Heart right ventricle (tissue), 16 donors: Measurements from ENCODE around the gene TGFB1I1. TPM values are rescaled to one million over a fixed set of nuclear protein-coding genes. Genes with fewer than 3 reads are reported as not detected.

Source experiments
- ATAC-seq, 8 donors: fragments of 200-7000 bp; cut with Tn5 transposase; one replicate each; pipeline ENCODE4 v1.9.1; 2020; ENCODE audit warnings: mild to moderate bottlenecking in 8 of 8, moderate library complexity in 8 of 8, moderate number of reproducible peaks in 1 of 8
- DNase-seq, 2 donors: peaks; one replicate each; pipeline ENCODE4 v3.0.0-alpha.2; 2020
- H3K27ac ChIP-seq, 10 donors: fragments of 200-600 bp; sonication (generic) in 2 of 10; one replicate each; pipeline versions ENCODE4 v1.5.0 to v1.8.0; 2020 to 2022; ENCODE audit warnings: mild to moderate bottlenecking in 3 of 10
- H3K27me3 ChIP-seq, 7 donors: fragments of 200-600 bp; one replicate each; pipeline ENCODE4 v1.8.0; 2021 to 2022; ENCODE audit warnings: mild to moderate bottlenecking in 2 of 7
- H3K36me3 ChIP-seq, 9 donors: fragments of 200-600 bp; sonication (generic) in 1 of 9; one replicate each; pipeline versions ENCODE4 v1.5.0 to v1.8.0; 2020 to 2022; ENCODE audit warnings: mild to moderate bottlenecking in 2 of 9
- H3K4me1 ChIP-seq, 9 donors: fragments of 200-600 bp; sonication (generic) in 1 of 9; one replicate each; pipeline versions ENCODE4 v1.5.0 to v1.8.0; 2020 to 2022; ENCODE audit warnings: mild to moderate bottlenecking in 4 of 9
- H3K4me3 ChIP-seq, 10 donors: fragments of 200-600 bp; sonication (generic) in 2 of 10; one replicate each; pipeline versions ENCODE4 v1.5.0 to v1.8.0; 2020 to 2022; ENCODE audit warnings: mild to moderate bottlenecking in 7 of 10, moderate library complexity in 2 of 10
- H3K9me3 ChIP-seq, 11 donors: fragments of 200-600 bp in 10 of 11; sonication (generic) in 2 of 11; one replicate each; pipeline versions ENCODE4 v1.5.0 to v1.8.0; 2013 to 2022; ENCODE audit warnings: mild to moderate bottlenecking in 2 of 11, control low read depth in 1 of 11, moderate library complexity in 1 of 11
- CTCF ChIP-seq, 9 donors: fragments of 200-600 bp; sonication (generic) in 2 of 9; IDR thresholded peaks; one replicate each; pipeline versions ENCODE4 v1.5.0 to v1.8.0; 2021 to 2022; ENCODE audit warnings: antibody characterized with exemption in 9 of 9, mild to moderate bottlenecking in 5 of 9, moderate library complexity in 1 of 9
- WGBS, 2 donors: extraction: QIAGEN DNeasy Blood & Tissue Kit; methylation state at CpG; one replicate each; pipeline ENCODE4 v1.1.7; 2013; ENCODE audit warnings: inconsistent platforms in 1 of 2; 5-methylcytosine and 5-hydroxymethylcytosine counted together
- intact Hi-C, 10 donors: fragments of 100-400 bp; cut with DNase I; formaldehyde crosslinking; loops; one replicate each; pipeline versions ENCODE4 v1.11.1 to v1.14.2; 2022
- polyA plus RNA-seq, 2 donors: library from polyadenylated mRNA; stranded (reverse); fragments of 200-250 nt; gene quantifications; one replicate each; pipeline ENCODE4 v1.2.3, GENCODE V29; 2013
- total RNA-seq, 10 donors: library from RNA; stranded (reverse); fragmentation: NEBNext Ultra II Directional in 3 of 10; extraction: Animal tissue kit (Norgen Biotek cat#: 25700) in 3 of 10; gene quantifications; one replicate each; pipeline versions ENCODE4 v1.2.1 to v1.2.4, GENCODE V29; 2021 to 2023
- donor health status: Arrhythmogenic right ventricular cardiomyopathy.
- donor health status: ischemic (EF 13 %, LVEDD 7.1; RV severe dilation, severe dysfunction).
- donor health status: healthy with polysubstance abuse.
- donor health status: DM: no; HTN: yes; CAD: no.
- donor health status: DM: no; HTN: no; CAD: no.
- donor health status: ischemic (EF 25% LVEDD 6.9; RV normal size, moderate dysfunction).
- donor health status: ischemic (EF 25% LVEDD 5.7; RV mildly dilated, moderate dysfunction).
- donor health status: healthy.
- donor health status: DM: yes; HTN: yes; CAD: no.
- donor health status: Ischemic cardiomyopathy.
- donor health status: ischemic (EF 35%, LVEDD 5.7; RV mildly dilated, moderate dysfunction).
- donor health status: nonischemic (EF 11% LVEDD 7.7; RV severe dilation, severe dysfunction).
- donor health status: DM: yes; HTN: yes; CAD: no.
- donor health status: PGD.
- donor health status: ischemic (EF 29% LVEDD 5.4; RV normal size, mild dysfunction).
- donor health status: nonischemic (EF 23%, LVEDD 6.1; RV moderate dilation, normal function).

The TGFB1I1 gene
- total and polyA plus RNA-seq, 12 donors: 11.3 to 43.0 (median 18.1) TPM

DNA sequence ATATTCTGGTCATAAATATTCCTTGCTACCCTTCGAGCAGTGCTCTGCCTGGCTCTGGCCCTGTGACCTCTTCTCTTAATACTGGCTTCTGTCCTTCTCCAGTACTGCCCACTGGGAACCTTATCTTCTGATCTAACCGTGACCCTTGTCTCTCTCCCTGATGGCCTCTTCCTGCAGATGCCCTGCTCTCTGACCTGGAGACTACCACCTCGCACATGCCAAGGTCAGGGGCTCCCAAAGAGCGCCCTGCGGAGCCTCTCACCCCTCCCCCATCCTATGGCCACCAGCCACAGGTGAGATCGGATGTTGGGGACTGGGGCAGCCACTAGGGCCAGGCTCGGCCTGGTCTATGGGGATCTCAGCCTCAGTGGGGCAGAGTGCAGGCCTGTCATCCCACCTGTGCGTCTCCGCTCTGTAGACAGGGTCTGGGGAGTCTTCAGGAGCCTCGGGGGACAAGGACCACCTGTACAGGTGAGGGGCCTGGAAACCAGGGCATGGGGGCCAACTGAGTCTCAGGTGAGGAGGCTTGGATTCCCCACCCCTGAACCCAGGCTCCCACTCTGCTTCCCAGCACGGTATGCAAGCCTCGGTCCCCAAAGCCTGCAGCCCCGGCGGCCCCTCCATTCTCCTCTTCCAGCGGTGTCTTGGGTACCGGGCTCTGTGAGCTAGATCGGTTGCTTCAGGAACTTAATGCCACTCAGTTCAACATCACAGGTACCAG lies 1.5 kb downstream of the TGFB1I1 start:
- 84 to 85% methylated on average over 17 of the region's 17 CpGs for WGBS, 2 donors
- Histone ChIP-seq H3K4me1 (peaks cover 8 to 34% (median 18%) of the 10 kb centered on the region in 9 donors), H3K27me3 (peaks cover 0 to 29% (median 0%) of the 10 kb centered on the region in 7 donors), H3K27ac (peak overlapping the region in 6 of 10 donors; percentile 90 to 96 (median 94)), H3K36me3 (peaks cover 0 to 52% (median 24%) of the 10 kb centered on the region in 9 donors), H3K4me3 (peak overlapping the region in 4 of 10 donors; percentile 58 to 76 (median 69)), H3K9me3 (no peaks in the 10 kb centered on the region)
- intact Hi-C loops: loop anchor here in 4 of 10 donors (5.0 kb wide), 1 partner anchor 34 kb away; the partner anchor contains the start of gene RUSF1 (in 4 of the 4)
- ATAC-seq (peak in 3 of 8 donors; percentile 0 to 2 (median 2)), DNase-seq (no peak)
- TF ChIP-seq CTCF (IDR thresholded peaks at IDR 0.05): no peak

- no peak overlapping the region for H3K4me3 ChIP-seq
- no peaks in the 10 kb centered on the region for H3K9me3 ChIP-seq
- peaks cover 0 to 29% (median 0%) of the 10 kb centered on the region in 7 donors for H3K27me3 ChIP-seq
- intact Hi-C loops: loop anchor here in 4 of 10 donors (5.0 kb wide), 1 partner anchor 33 kb away; the partner anchor contains the start of gene RUSF1 (in 4 of the 4)
- no peak for DNase-seq
- no peak for ATAC-seq
- 76 to 79% methylated on average over 12 of the region's 12 CpGs for WGBS, 2 donors
- no peak for TF ChIP-seq CTCF (IDR thresholded peaks at IDR 0.05)
- H3K4me1 ChIP-seq: peaks cover 8 to 34% (median 18%) of the 10 kb centered on the region in 9 donors
- peaks cover 0 to 54% (median 24%) of the 10 kb centered on the region in 9 donors for H3K36me3 ChIP-seq
- H3K27ac ChIP-seq: no peak overlapping the region
These were observed 2.3 kb downstream of the TGFB1I1 start for GRCh38 chr16:31474173-31474714.

GRCh38 chr16:31474773-31475738 lies 3.1 kb downstream of the TGFB1I1 start:
- intact Hi-C loops: loop anchor here in 4 of 10 donors (5.0 kb wide), 1 partner anchor 32 kb away; the partner anchor contains the start of gene RUSF1 (in 4 of the 4)
- Histone ChIP-seq H3K4me1 (peaks cover 8 to 38% (median 18%) of the 10 kb centered on the region in 9 donors), H3K27ac (no peak overlapping the region), H3K36me3 (peaks cover 0 to 54% (median 24%) of the 10 kb centered on the region in 9 donors), H3K9me3 (no peaks in the 10 kb centered on the region), H3K27me3 (peaks cover 0 to 29% (median 0%) of the 10 kb centered on the region in 7 donors), H3K4me3 (no peak overlapping the region)
- no peak for TF ChIP-seq CTCF (IDR thresholded peaks at IDR 0.05)
- 93% methylated on average over 12 of the region's 12 CpGs for WGBS, 2 donors
- DNase-seq: no peak
- no peak for ATAC-seq

- no peak for ATAC-seq
- intact Hi-C loops: no loop called here
- H3K4me1 ChIP-seq: peaks cover 8 to 43% (median 23%) of the 10 kb centered on the region in 9 donors
- H3K36me3 ChIP-seq: peaks cover 0 to 54% (median 24%) of the 10 kb centered on the region in 9 donors
- peaks cover 0 to 28% (median 0%) of the 10 kb centered on the region in 7 donors for H3K27me3 ChIP-seq
- H3K9me3 ChIP-seq: no peaks in the 10 kb centered on the region
- peak overlapping the region in 1 of 10 donors; percentile 54 for H3K4me3 ChIP-seq
- TF ChIP-seq CTCF (IDR thresholded peaks at IDR 0.05): no peak
- no peak for DNase-seq
- no peak overlapping the region for H3K27ac ChIP-seq
- WGBS, 2 donors: 84 to 89% methylated on average over 25 to 26 of the region's 26 CpGs
These were observed 4.0 kb downstream of the TGFB1I1 start for GRCh38 chr16:31475946-31476302.
